GM12878 (cell line): Measurements from ENCODE around the gene ABRACL. TPM values are rescaled to one million over a fixed set of nuclear protein-coding genes. Genes with fewer than 3 reads are reported as not detected.

Source experiments
- ATF7 ChIP-seq: fragments of 450-650 bp; IDR thresholded peaks from 2 replicates; pipeline ENCODE4 v1.6.1; 2016; ENCODE audit warnings: low read depth, mild to moderate bottlenecking
- BHLHE40 ChIP-seq, 2 experiments: fragments of 450-650 bp in 1 of 2; IDR thresholded peaks; 2 replicates each; pipeline ENCODE4 v1.6.1; 2011 to 2017; ENCODE audit warnings: low read depth in 2 of 2, borderline replicate concordance in 1 of 2, improper control_type of control experiment in 1 of 2, low read length in 1 of 2, mild to moderate bottlenecking in 1 of 2
- CEBPB ChIP-seq, 2 experiments: fragments of 150-350 bp in 1 of 2; IDR thresholded peaks; 2 replicates each; pipeline ENCODE4 v1.6.1; 2012 to 2014; ENCODE audit warnings: low read depth in 2 of 2, low read length in 2 of 2, borderline replicate concordance in 1 of 2, inconsistent platforms in 1 of 2
- ELK1 ChIP-seq: IDR thresholded peaks from 2 replicates; pipeline ENCODE4 v1.6.1; 2012; ENCODE audit warnings: low read depth, low read length, improper control_type of control experiment
- FOXM1 ChIP-seq: IDR thresholded peaks from 2 replicates; pipeline ENCODE4 v1.6.1; 2012; ENCODE audit warnings: low read depth, mild to moderate bottlenecking, inconsistent platforms, low read length, moderate library complexity
- JUND ChIP-seq: IDR thresholded peaks from 2 replicates; pipeline ENCODE4 v1.6.1; 2012; ENCODE audit warnings: low read depth, mild to moderate bottlenecking, low read length, improper control_type of control experiment, moderate library complexity
- MLLT1 ChIP-seq: fragments of 450-650 bp; IDR thresholded peaks from 2 replicates; pipeline ENCODE4 v1.6.1; 2016; ENCODE audit warnings: mild to moderate bottlenecking
- MTA3 ChIP-seq: IDR thresholded peaks from 2 replicates; pipeline ENCODE4 v1.6.1; 2012; ENCODE audit warnings: low read length, inconsistent platforms, borderline replicate concordance
- MXI1 ChIP-seq: fragments of 150-350 bp; IDR thresholded peaks from 2 replicates; pipeline ENCODE4 v1.6.1; 2011; ENCODE audit warnings: low read depth, mild to moderate bottlenecking, inconsistent platforms, low read length, improper control_type of control experiment
- SMAD1 ChIP-seq: fragments of 450-650 bp; IDR thresholded peaks from 2 replicates; pipeline ENCODE4 v1.6.1; 2018; ENCODE audit warnings: mild to moderate bottlenecking, low read depth; ENCODE audit not compliant: partially characterized antibody
- SRF ChIP-seq, 2 experiments: IDR thresholded peaks; 2 replicates each; pipeline ENCODE4 v1.6.1; 2011; ENCODE audit warnings: low read depth in 2 of 2, low read length in 2 of 2, mild to moderate bottlenecking in 1 of 2, moderate library complexity in 1 of 2
- SUPT20H ChIP-seq: IDR thresholded peaks from 2 replicates; pipeline ENCODE4 v1.6.1; 2011; ENCODE audit warnings: low read depth, mild to moderate bottlenecking, low read length, moderate library complexity, borderline replicate concordance; ENCODE audit not compliant: control insufficient read depth
- TBL1XR1 ChIP-seq: IDR thresholded peaks from 2 replicates; pipeline ENCODE4 v1.6.1; 2012; ENCODE audit warnings: low read depth, low read length, improper control_type of control experiment
- TCF12 ChIP-seq: IDR thresholded peaks from 2 replicates; pipeline ENCODE4 v1.6.1; 2011; ENCODE audit warnings: low read depth, mild to moderate bottlenecking, low read length
- polyA plus RNA-seq, 11 experiments: library from polyadenylated mRNA; depleted of rRNA in 4 of 11; unstranded in 6 of 11; stranded (reverse) in 5 of 11; fragments of >200 nt; fragmentation: Nextera tagmentation in 4 of 11; fragmentation: Illumina TruSeq in 1 of 11; extraction: Ambion mirVana in 4 of 11; extraction: Trizol in 1 of 11; gene quantifications; 1 replicate in 1 of 11; 2 replicates in 10 of 11; pipeline versions ENCODE4 v1.2.1 to v1.2.3, GENCODE V29; 2011 to 2016; ENCODE audit warnings: inconsistent platforms in 2 of 11, missing spikeins in 2 of 11, low read depth in 1 of 11
- total RNA-seq, 4 experiments: library from RNA; depleted of rRNA in 3 of 4; stranded (reverse); fragments of >200 nt in 3 of 4; fragmentation: Illumina TruSeq in 1 of 4; extraction: Trizol in 1 of 4; gene quantifications; 2 replicates each; pipeline versions ENCODE4 v1.2.1 to v1.2.3, GENCODE V29; 2013 to 2021
- TF ChIP-seq, protein P1 (sequence below): fragments of 450-650 bp; conservative IDR thresholded peaks from 2 replicates; pipeline ENCODE4 v1.6.1; 2017; ENCODE audit warnings: mild to moderate bottlenecking, moderate library complexity
- TF ChIP-seq, protein P2 (sequence below): fragments of 450-650 bp; IDR thresholded peaks from 2 replicates; pipeline ENCODE4 v1.6.1; 2017; ENCODE audit warnings: low read depth, mild to moderate bottlenecking, moderate library complexity

The ABRACL gene
- total and polyA plus RNA-seq, 10 of the 15 experiments (the other 5 are each of a cell fraction or from before 2014, with no cell fraction given), result 111 to 647 (median 192) TPM

DNA sequence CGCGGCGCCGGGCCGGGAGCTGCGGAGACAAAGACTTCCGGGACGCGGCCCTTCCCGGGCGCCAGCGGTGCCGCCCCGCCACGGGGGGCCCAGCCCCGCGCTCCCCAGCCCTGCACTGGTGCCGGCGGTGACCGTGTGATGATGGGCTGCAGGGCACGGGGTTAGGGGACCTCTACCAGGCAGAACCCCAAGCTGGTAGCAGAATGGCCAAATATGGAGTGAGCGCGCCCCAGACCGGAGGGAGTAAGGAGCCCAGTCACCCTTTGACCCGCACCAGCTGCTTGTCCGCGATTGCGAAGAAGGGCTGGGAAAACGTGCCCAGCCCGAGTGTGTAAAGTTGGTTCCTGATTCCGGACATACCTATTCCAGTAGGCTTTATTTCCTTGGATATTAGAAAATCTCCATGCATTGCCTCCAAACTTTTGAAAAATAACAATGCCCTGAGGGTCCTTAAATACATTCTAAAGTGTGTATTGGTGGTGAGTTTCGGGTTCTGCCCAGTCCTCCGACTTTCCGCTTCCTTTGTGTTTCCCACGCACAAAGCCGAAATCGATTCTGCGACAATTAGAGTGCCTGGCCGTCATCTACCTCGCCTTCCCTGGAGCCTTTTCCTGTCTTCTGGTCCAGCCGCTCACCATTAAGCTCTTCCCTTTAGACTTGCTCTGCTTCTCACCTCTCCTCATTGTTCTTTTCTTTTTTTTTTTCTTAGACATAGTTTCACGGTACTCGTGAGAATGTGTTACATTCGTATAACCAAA lies 1.1 kb downstream of the ABRACL start (continued):
- TF ChIP-seq CEBPB (IDR thresholded peaks at IDR 0.05; ENCODE audit: borderline replicate concordance in 1 of 2, low read depth in 2 of 2, low read length in 2 of 2), result no peak
- TF ChIP-seq SUPT20H, result no peak
- peak; percentile 61 to 84; a peak in 2 of 4 replicates for TF ChIP-seq BHLHE40 (IDR thresholded peaks at IDR 0.05; ENCODE audit: borderline replicate concordance in 1 of 2, low read depth in 2 of 2, low read length in 1 of 2)
- TF ChIP-seq JUND, result no peak
- peak; percentile 96 for TF ChIP-seq SRF (IDR thresholded peaks at IDR 0.05; ENCODE audit: low read depth in 2 of 2, low read length in 2 of 2)
- TF ChIP-seq ELK1, result peak; percentile 82
- TF ChIP-seq MTA3, result no peak
- 0 out of 2 replicates have a peak, but pooled peaks have one; percentile 55 for TF ChIP-seq MLLT1
- no peak for TF ChIP-seq FOXM1
- TF ChIP-seq, protein P1, sequence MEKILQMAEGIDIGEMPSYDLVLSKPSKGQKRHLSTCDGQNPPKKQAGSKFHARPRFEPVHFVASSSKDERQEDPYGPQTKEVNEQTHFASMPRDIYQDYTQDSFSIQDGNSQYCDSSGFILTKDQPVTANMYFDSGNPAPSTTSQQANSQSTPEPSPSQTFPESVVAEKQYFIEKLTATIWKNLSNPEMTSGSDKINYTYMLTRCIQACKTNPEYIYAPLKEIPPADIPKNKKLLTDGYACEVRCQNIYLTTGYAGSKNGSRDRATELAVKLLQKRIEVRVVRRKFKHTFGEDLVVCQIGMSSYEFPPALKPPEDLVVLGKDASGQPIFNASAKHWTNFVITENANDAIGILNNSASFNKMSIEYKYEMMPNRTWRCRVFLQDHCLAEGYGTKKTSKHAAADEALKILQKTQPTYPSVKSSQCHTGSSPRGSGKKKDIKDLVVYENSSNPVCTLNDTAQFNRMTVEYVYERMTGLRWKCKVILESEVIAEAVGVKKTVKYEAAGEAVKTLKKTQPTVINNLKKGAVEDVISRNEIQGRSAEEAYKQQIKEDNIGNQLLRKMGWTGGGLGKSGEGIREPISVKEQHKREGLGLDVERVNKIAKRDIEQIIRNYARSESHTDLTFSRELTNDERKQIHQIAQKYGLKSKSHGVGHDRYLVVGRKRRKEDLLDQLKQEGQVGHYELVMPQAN, result no peak
- no peak for TF ChIP-seq SMAD1
- no peak for TF ChIP-seq TBL1XR1
- no peak for TF ChIP-seq ATF7
- TF ChIP-seq TCF12, result 0 out of 2 replicates have a peak, but pooled peaks have one; percentile 59
- TF ChIP-seq MXI1, result peak; percentile 53
- TF ChIP-seq, protein P2, sequence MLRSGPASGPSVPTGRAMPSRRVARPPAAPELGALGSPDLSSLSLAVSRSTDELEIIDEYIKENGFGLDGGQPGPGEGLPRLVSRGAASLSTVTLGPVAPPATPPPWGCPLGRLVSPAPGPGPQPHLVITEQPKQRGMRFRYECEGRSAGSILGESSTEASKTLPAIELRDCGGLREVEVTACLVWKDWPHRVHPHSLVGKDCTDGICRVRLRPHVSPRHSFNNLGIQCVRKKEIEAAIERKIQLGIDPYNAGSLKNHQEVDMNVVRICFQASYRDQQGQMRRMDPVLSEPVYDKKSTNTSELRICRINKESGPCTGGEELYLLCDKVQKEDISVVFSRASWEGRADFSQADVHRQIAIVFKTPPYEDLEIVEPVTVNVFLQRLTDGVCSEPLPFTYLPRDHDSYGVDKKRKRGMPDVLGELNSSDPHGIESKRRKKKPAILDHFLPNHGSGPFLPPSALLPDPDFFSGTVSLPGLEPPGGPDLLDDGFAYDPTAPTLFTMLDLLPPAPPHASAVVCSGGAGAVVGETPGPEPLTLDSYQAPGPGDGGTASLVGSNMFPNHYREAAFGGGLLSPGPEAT, result 0 out of 2 replicates have a peak, but pooled peaks have one; percentile 26
